ENCODE measurements around the gene PFKFB4.
"Not testable (repeated sequence)": the region's sequence is repeated elsewhere in the genome, so short reads cannot be mapped to it uniquely, and the experiment has no call there.

PFKFB4 gene

GRCh38 chr3:48480891-48481290, 75.7 kb downstream of the PFKFB4 start:
- DNase-seq: not testable (repeated sequence)

- no peak for DNase-seq
Measured at GRCh38 chr3:48478626-48479555, 77.7 kb downstream of the PFKFB4 start.

GRCh38 chr3:48477959-48478520, 78.6 kb downstream of the PFKFB4 start:
- no peak for DNase-seq

GRCh38 chr3:48476426-48477053, 80.1 kb downstream of the PFKFB4 start:
- DNase-seq: no peak

- no peak for DNase-seq
Measured at GRCh38 chr3:48475188-48475587, 81.4 kb downstream of the PFKFB4 start.

- no peak for DNase-seq
Measured at GRCh38 chr3:48474619-48475018, 82.0 kb downstream of the PFKFB4 start.

GRCh38 chr3:48474031-48474430, 82.6 kb downstream of the PFKFB4 start:
- DNase-seq: not testable (repeated sequence)

GRCh38 chr3:48473617-48473952, 83.0 kb downstream of the PFKFB4 start:
- DNase-seq: no peak

- DNase-seq: peak; percentile 9
Measured at GRCh38 chr3:48472923-48473616, 83.5 kb downstream of the PFKFB4 start.

- DNase-seq: no peak
Measured at GRCh38 chr3:48472673-48472922, 84.0 kb downstream of the PFKFB4 start.

GRCh38 chr3:48470286-48470685, 86.3 kb downstream of the PFKFB4 start:
- DNase-seq: no peak

- DNase-seq: no peak
Measured at GRCh38 chr3:48469046-48469915, 87.3 kb downstream of the PFKFB4 start.

- no peak for DNase-seq
Measured at GRCh38 chr3:48468329-48468731, 88.3 kb downstream of the PFKFB4 start.

All from NCI-H446 treated with DMSO at 0.1 percent for 48 hours (cell line).